A172 (cell line): ENCODE data around the gene UNC80. TPM values are rescaled to one million over a fixed set of nuclear protein-coding genes. Genes with fewer than 3 reads are reported as not detected.

Experiments used
- DNase-seq: peaks from one replicate; pipeline ENCODE4 v3.0.0-alpha.2; 2015; ENCODE audit warnings: low spot score
- total RNA-seq: library from RNA; depleted of rRNA; stranded (reverse); fragments of >200 nt; shearing (Covaris generic); gene quantifications from 2 replicates; pipeline ENCODE4 v1.2.3, GENCODE V29; 2014

The UNC80 gene
- total RNA-seq, 1 experiment from 2014 or later = 0.02 TPM

- DNase-seq = no peak
These were observed 142.2 kb downstream of the UNC80 start for GRCh38 chr2:209913786-209914345.

- DNase-seq = no peak
These were observed 145.6 kb downstream of the UNC80 start for GRCh38 chr2:209917154-209917771.

- DNase-seq = no peak
These were observed 146.6 kb downstream of the UNC80 start for GRCh38 chr2:209918251-209918650.

- DNase-seq = no peak
These were observed 150.5 kb downstream of the UNC80 start for GRCh38 chr2:209922116-209922515.

GRCh38 chr2:209929369-209929768 is 157.7 kb downstream of the UNC80 start:
- no peak for DNase-seq

GRCh38 chr2:209933499-209934483 is 162.2 kb downstream of the UNC80 start:
- peak; percentile 74 for DNase-seq

GRCh38 chr2:209936106-209936666 is 164.6 kb downstream of the UNC80 start:
- no peak for DNase-seq

- DNase-seq = no peak
These were observed 166.3 kb downstream of the UNC80 start for GRCh38 chr2:209937893-209938292.

- DNase-seq = no peak
These were observed 167.3 kb downstream of the UNC80 start for GRCh38 chr2:209938906-209939305.

- no peak for DNase-seq
These were observed 169.3 kb downstream of the UNC80 start for GRCh38 chr2:209940936-209941335.

- no peak for DNase-seq
These were observed 170.8 kb downstream of the UNC80 start for GRCh38 chr2:209942426-209942825.

GRCh38 chr2:209942936-209943605 is 171.4 kb downstream of the UNC80 start:
- DNase-seq = no peak

GRCh38 chr2:209943776-209944175 is 172.1 kb downstream of the UNC80 start:
- no peak for DNase-seq

- peak; percentile 26 for DNase-seq
These were observed 174.9 kb downstream of the UNC80 start for GRCh38 chr2:209946539-209946938.

GRCh38 chr2:209956271-209956670 is 184.6 kb downstream of the UNC80 start:
- DNase-seq = no peak

- no peak for DNase-seq
These were observed 186.4 kb downstream of the UNC80 start for GRCh38 chr2:209958016-209958415.

- no peak for DNase-seq
These were observed 188.4 kb downstream of the UNC80 start for GRCh38 chr2:209960045-209960444.

- DNase-seq = peak; percentile 76
These were observed 189.3 kb downstream of the UNC80 start for GRCh38 chr2:209960676-209961630.

GRCh38 chr2:209965723-209966122 is 194.1 kb downstream of the UNC80 start:
- DNase-seq = no peak

- DNase-seq = no peak
These were observed 198.1 kb downstream of the UNC80 start for GRCh38 chr2:209969692-209970091.

- no peak for DNase-seq
These were observed 198.6 kb downstream of the UNC80 start for GRCh38 chr2:209970271-209970670.
